ENCODE measurements around the gene MCHR1.
"Not testable (repeated sequence)": the region's sequence is repeated elsewhere in the genome, so short reads cannot be mapped to it uniquely, and the experiment has no call there.

Gene MCHR1

DNA sequence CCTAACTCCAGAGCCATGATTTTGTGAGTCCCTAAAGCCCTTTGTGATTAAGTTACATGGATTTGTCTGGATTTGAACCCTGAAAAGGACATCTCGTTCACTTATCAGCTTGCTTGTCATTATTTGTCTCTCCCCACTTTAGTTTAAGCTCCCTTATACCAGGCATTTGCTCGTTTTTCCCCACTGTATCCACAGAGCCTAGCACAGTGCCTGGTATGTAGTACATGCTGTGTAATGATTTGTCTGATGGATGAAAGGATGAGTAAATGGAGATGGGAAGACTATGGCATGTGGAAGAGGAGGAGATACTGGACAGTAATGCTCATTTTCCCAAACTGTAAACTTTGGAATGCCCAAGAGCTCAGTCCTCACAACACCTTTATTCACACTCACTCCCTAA, 9.2 kb upstream of the MCHR1 start:
- CTCF ChIA-PET = interaction anchor here (1.0 to 1.4 kb wide), 2 partner anchors 88 to 91 kb away, joined by 4 to 5 read pairs; no protein-coding TSS in a partner anchor
- WGBS (ENCODE audit: insufficient coverage) = no CpG with 5 or more reads among the region's 2 CpGs

DNA sequence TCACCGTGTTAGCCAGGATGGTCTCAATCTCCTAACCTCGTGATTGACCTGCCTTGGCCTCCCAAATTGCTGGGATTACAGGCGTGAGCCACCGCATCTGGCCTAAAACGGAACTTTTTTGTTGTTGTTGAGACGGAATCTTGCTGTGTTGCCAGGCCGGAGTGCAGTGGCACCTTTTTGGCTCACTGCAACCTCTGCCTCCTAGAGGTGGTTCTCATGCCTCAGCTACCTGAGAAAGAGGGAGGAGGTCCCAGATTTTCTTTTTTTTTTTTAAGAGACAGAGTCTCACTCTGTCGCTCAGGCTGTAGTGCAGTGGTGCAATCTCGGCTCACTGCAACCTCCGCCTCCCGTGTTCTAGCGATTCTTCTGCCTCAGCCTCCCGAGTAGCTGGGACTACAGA, 7.9 kb upstream of the MCHR1 start:
- WGBS (ENCODE audit: insufficient coverage) = 100% methylated on average over 13 of the region's 13 CpGs
- ChIA-PET CTCF (no interaction called here), POLR2A (no interaction called here)
- H3K4me3 ChIP-seq (ENCODE audit: control insufficient read depth in 1 of 7, extremely low read depth in 1 of 7, insufficient read depth in 4 of 7, low read depth in 2 of 7, low read length in 6 of 7) = no peak overlapping the region
- peaks cover 0 to 5% (median 0%) of the 10 kb centered on the region in 4 experiments for H3K4me1 ChIP-seq (ENCODE audit: control extremely low read depth in 1 of 4, control insufficient read depth in 4 of 4, insufficient read depth in 4 of 4, low read length in 3 of 4)
- no peak for DNase-seq
- H3K36me3 ChIP-seq (ENCODE audit: control insufficient read depth in 4 of 4, insufficient read depth in 4 of 4, low read length in 3 of 4) = no peaks in the 10 kb centered on the region
- no peak overlapping the region for H3K27ac ChIP-seq (ENCODE audit: insufficient read depth in 1 of 2, low read depth in 1 of 2, low read length in 2 of 2, poor library complexity in 1 of 2, severe bottlenecking in 2 of 2)
- H3K27me3 ChIP-seq (replicated peaks in 2 of 5; ENCODE audit: control insufficient read depth in 4 of 5, insufficient read depth in 5 of 5, low read length in 4 of 5) = no peaks in the 10 kb centered on the region
- H3K9me3 ChIP-seq (ENCODE audit: control extremely low read depth in 1 of 5, control insufficient read depth in 4 of 5, insufficient read depth in 2 of 5, low read depth in 1 of 5, low read length in 4 of 5) = no peaks in the 10 kb centered on the region

More for the DNA sequence above, 9.2 kb upstream of the MCHR1 start:
- Histone ChIP-seq H3K27me3 (replicated peaks in 2 of 5; ENCODE audit: control insufficient read depth in 4 of 5, insufficient read depth in 5 of 5, low read length in 4 of 5) (no peaks in the 10 kb centered on the region), H3K9me3 (ENCODE audit: control extremely low read depth in 1 of 5, control insufficient read depth in 4 of 5, insufficient read depth in 2 of 5, low read depth in 1 of 5, low read length in 4 of 5) (no peaks in the 10 kb centered on the region), H3K4me3 (ENCODE audit: control insufficient read depth in 1 of 7, extremely low read depth in 1 of 7, insufficient read depth in 4 of 7, low read depth in 2 of 7, low read length in 6 of 7) (no peak overlapping the region), H3K36me3 (ENCODE audit: control insufficient read depth in 4 of 4, insufficient read depth in 4 of 4, low read length in 3 of 4) (no peaks in the 10 kb centered on the region), H3K27ac (ENCODE audit: insufficient read depth in 1 of 2, low read depth in 1 of 2, low read length in 2 of 2, poor library complexity in 1 of 2, severe bottlenecking in 2 of 2) (no peak overlapping the region), H3K4me1 (ENCODE audit: control extremely low read depth in 1 of 4, control insufficient read depth in 4 of 4, insufficient read depth in 4 of 4, low read length in 3 of 4) (peaks cover 0 to 5% (median 0%) of the 10 kb centered on the region in 4 experiments)
- no peak for DNase-seq
- POLR2A ChIA-PET = no interaction called here

DNA sequence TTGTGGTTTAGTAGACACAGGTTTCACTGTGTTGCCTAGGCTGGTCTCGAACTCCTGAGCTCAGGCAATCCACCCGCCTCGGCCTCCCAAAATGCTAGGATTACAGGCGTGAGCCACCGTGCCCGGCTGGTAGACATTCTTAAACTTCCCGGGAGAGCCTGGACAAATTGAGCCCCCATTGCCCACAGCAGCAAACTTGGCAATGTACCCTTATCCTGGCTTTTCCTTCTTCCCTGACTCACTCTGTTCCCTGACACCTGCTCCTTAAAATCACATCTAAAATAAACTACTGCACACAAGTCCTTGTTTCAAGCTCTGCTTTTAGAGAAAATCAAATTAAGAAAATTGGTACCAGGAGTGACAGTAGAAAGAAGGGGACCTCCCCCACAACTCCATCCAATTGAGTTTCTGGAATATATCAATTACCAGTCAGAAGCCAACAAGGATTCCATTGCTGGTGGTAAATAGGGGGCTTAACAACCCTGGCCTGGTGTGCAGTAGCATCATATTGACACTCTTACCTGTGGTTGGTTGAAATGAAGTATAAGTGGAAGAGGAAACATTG, 7.4 kb upstream of the MCHR1 start:
- no peak overlapping the region for H3K4me3 ChIP-seq (ENCODE audit: control insufficient read depth in 1 of 7, extremely low read depth in 1 of 7, insufficient read depth in 4 of 7, low read depth in 2 of 7, low read length in 6 of 7)
- POLR2A ChIA-PET = no interaction called here
- 95% methylated on average over 7 of the region's 7 CpGs for WGBS (ENCODE audit: insufficient coverage)
- no peaks in the 10 kb centered on the region for H3K36me3 ChIP-seq (ENCODE audit: control insufficient read depth in 4 of 4, insufficient read depth in 4 of 4, low read length in 3 of 4)
- CTCF ChIA-PET = interaction anchor here (0.7 to 1.2 kb wide), 2 partner anchors 11 to 12 kb away, joined by 3 read pairs; no protein-coding TSS in a partner anchor
- H3K4me1 ChIP-seq (ENCODE audit: control extremely low read depth in 1 of 4, control insufficient read depth in 4 of 4, insufficient read depth in 4 of 4, low read length in 3 of 4) = peaks cover 0 to 5% (median 0%) of the 10 kb centered on the region in 4 experiments
- H3K27me3 ChIP-seq (replicated peaks in 2 of 5; ENCODE audit: control insufficient read depth in 4 of 5, insufficient read depth in 5 of 5, low read length in 4 of 5) = no peaks in the 10 kb centered on the region
- H3K27ac ChIP-seq (ENCODE audit: insufficient read depth in 1 of 2, low read depth in 1 of 2, low read length in 2 of 2, poor library complexity in 1 of 2, severe bottlenecking in 2 of 2) = no peak overlapping the region
- no peaks in the 10 kb centered on the region for H3K9me3 ChIP-seq (ENCODE audit: control extremely low read depth in 1 of 5, control insufficient read depth in 4 of 5, insufficient read depth in 2 of 5, low read depth in 1 of 5, low read length in 4 of 5)
- DNase-seq = no peak

DNA sequence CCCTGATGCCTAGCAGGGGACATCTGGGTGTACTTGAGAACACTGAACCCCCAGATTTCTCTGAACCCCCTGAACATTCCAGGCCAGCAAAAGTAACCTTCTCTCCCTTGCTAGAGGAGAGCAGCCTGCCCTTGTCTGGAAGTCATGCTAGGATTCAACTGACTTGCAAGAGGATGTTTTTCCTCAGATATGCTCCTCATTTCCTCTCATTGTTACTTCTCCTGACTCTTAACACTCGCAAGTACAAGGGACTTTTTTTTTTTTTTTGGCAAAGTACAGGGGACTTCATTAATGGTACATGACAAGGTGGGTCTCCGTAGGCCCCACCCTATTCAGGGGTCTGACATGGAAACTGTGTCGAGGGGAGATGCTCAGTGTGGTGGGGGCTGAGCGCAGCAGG, 6.3 kb upstream of the MCHR1 start:
- 100% methylated on average over 4 of the region's 4 CpGs for WGBS (ENCODE audit: insufficient coverage)
- peaks cover 0 to 5% (median 0%) of the 10 kb centered on the region in 4 experiments for H3K4me1 ChIP-seq (ENCODE audit: control extremely low read depth in 1 of 4, control insufficient read depth in 4 of 4, insufficient read depth in 4 of 4, low read length in 3 of 4)
- no peaks in the 10 kb centered on the region for H3K36me3 ChIP-seq (ENCODE audit: control insufficient read depth in 4 of 4, insufficient read depth in 4 of 4, low read length in 3 of 4)
- CTCF ChIA-PET = interaction anchor here (1.2 kb wide), 1 partner anchor 11 kb away, joined by 3 read pairs; no protein-coding TSS in a partner anchor
- no peaks in the 10 kb centered on the region for H3K9me3 ChIP-seq (ENCODE audit: control extremely low read depth in 1 of 5, control insufficient read depth in 4 of 5, insufficient read depth in 2 of 5, low read depth in 1 of 5, low read length in 4 of 5)
- no peaks in the 10 kb centered on the region for H3K27me3 ChIP-seq (replicated peaks in 2 of 5; ENCODE audit: control insufficient read depth in 4 of 5, insufficient read depth in 5 of 5, low read length in 4 of 5)
- no peak overlapping the region for H3K4me3 ChIP-seq (ENCODE audit: control insufficient read depth in 1 of 7, extremely low read depth in 1 of 7, insufficient read depth in 4 of 7, low read depth in 2 of 7, low read length in 6 of 7)
- POLR2A ChIA-PET = no interaction called here
- no peak for DNase-seq
- H3K27ac ChIP-seq (ENCODE audit: insufficient read depth in 1 of 2, low read depth in 1 of 2, low read length in 2 of 2, poor library complexity in 1 of 2, severe bottlenecking in 2 of 2) = no peak overlapping the region

DNA sequence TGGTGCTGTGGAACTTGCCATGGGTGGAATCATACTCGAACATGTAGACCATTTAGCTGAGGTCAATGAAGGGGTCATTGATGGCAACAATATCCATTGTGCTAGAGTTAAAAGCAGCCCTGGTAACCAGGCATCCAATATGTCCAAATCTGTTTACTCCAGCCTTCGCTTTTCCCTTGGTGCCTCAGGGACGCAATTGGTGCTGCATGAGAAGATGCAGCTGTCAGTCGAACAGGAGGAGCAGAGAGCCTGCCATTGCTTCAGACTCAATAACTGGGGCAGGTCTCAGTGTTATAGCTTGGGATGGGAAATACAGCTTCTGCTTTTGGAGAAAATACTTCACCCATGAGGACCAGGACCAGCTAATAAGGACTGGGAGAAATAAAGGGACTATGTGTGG, 5.0 kb upstream of the MCHR1 start:
- H3K4me1 ChIP-seq (ENCODE audit: control extremely low read depth in 1 of 4, control insufficient read depth in 4 of 4, insufficient read depth in 4 of 4, low read length in 3 of 4) = peaks cover 0 to 3% (median 1%) of the 10 kb centered on the region in 4 experiments
- H3K36me3 ChIP-seq (ENCODE audit: control insufficient read depth in 4 of 4, insufficient read depth in 4 of 4, low read length in 3 of 4) = no peaks in the 10 kb centered on the region
- H3K27ac ChIP-seq (ENCODE audit: insufficient read depth in 1 of 2, low read depth in 1 of 2, low read length in 2 of 2, poor library complexity in 1 of 2, severe bottlenecking in 2 of 2) = no peak overlapping the region
- POLR2A ChIA-PET = no interaction called here
- H3K27me3 ChIP-seq (replicated peaks in 2 of 5; ENCODE audit: control insufficient read depth in 4 of 5, insufficient read depth in 5 of 5, low read length in 4 of 5) = peaks cover 0 to 10% (median 8%) of the 10 kb centered on the region in 5 experiments
- WGBS (ENCODE audit: insufficient coverage) = 100% methylated on average over 4 of the region's 4 CpGs
- CTCF ChIA-PET = interaction anchor here (0.7 to 1.6 kb wide), 3 partner anchors 9 to 226 kb away, joined by 3 to 6 read pairs (median 3); no protein-coding TSS in a partner anchor
- H3K9me3 ChIP-seq (ENCODE audit: control extremely low read depth in 1 of 5, control insufficient read depth in 4 of 5, insufficient read depth in 2 of 5, low read depth in 1 of 5, low read length in 4 of 5) = no peaks in the 10 kb centered on the region
- DNase-seq = no peak
- no peak overlapping the region for H3K4me3 ChIP-seq (ENCODE audit: control insufficient read depth in 1 of 7, extremely low read depth in 1 of 7, insufficient read depth in 4 of 7, low read depth in 2 of 7, low read length in 6 of 7)

DNA sequence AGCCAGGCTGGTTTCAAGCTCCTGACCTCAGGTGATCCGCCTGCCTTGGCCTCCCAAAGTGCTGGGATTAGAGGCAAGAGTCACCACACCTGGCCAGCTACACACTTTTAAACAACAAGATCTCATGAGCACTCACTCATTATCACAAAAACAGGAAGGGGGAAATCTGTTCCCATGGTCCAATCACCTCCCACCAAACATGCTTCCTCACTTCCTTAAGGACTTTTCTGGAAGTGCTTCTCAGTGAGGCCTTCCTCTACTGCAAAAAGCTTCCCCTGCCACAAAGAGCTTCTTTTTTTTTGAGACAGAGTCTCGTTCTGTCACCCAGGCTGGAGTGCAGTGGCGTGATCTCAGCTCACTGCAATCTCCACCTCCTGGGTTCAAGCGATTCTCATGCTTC, 3.1 kb upstream of the MCHR1 start:
- H3K9me3 ChIP-seq (ENCODE audit: control extremely low read depth in 1 of 5, control insufficient read depth in 4 of 5, insufficient read depth in 2 of 5, low read depth in 1 of 5, low read length in 4 of 5); H3K4me1 ChIP-seq (ENCODE audit: control extremely low read depth in 1 of 4, control insufficient read depth in 4 of 4, insufficient read depth in 4 of 4, low read length in 3 of 4); H3K4me3 ChIP-seq (ENCODE audit: control insufficient read depth in 1 of 7, extremely low read depth in 1 of 7, insufficient read depth in 4 of 7, low read depth in 2 of 7, low read length in 6 of 7); H3K36me3 ChIP-seq (ENCODE audit: control insufficient read depth in 4 of 4, insufficient read depth in 4 of 4, low read length in 3 of 4); DNase-seq; H3K27ac ChIP-seq (ENCODE audit: insufficient read depth in 1 of 2, low read depth in 1 of 2, low read length in 2 of 2, poor library complexity in 1 of 2, severe bottlenecking in 2 of 2): not testable (repeated sequence)
- WGBS (ENCODE audit: insufficient coverage) = 76% methylated on average over 4 of the region's 4 CpGs
- H3K27me3 ChIP-seq (replicated peaks in 2 of 5; ENCODE audit: control insufficient read depth in 4 of 5, insufficient read depth in 5 of 5, low read length in 4 of 5) = peaks cover 0 to 28% (median 24%) of the 10 kb centered on the region in 5 experiments
- ChIA-PET CTCF (interaction anchor here (1.6 kb wide), 1 partner anchor 84 kb away, joined by 5 read pairs; no protein-coding TSS in a partner anchor), POLR2A (interaction anchor here (0.5 kb wide), 1 partner anchor 698 kb away, joined by 3 read pairs; no protein-coding TSS in a partner anchor)

DNA sequence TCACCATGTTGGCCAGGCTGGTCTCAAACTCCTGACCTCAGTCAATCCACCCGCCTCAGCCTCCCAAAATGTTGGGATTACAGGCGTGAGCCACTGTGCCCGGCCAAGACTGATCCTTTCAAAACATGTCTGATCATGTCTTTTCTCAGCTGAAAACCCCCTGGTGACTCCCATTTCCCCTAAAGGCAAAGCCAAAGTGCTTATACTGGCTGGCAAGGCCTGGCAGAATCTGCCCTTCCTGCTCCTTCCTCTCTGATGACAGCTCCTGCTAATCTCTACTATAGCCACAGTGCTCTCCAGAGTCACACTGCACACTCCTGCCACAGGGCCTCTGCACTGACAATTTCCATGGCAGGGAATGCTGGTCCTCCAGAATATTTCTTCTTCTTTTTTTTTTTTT, 2.6 kb upstream of the MCHR1 start:
- 97% methylated on average over 3 of the region's 3 CpGs for WGBS (ENCODE audit: insufficient coverage)
- H3K27ac ChIP-seq (ENCODE audit: insufficient read depth in 1 of 2, low read depth in 1 of 2, low read length in 2 of 2, poor library complexity in 1 of 2, severe bottlenecking in 2 of 2) = no peak overlapping the region
- H3K36me3 ChIP-seq (ENCODE audit: control insufficient read depth in 4 of 4, insufficient read depth in 4 of 4, low read length in 3 of 4) = no peaks in the 10 kb centered on the region
- POLR2A ChIA-PET = no interaction called here
- H3K27me3 ChIP-seq (replicated peaks in 2 of 5; ENCODE audit: control insufficient read depth in 4 of 5, insufficient read depth in 5 of 5, low read length in 4 of 5) = peaks cover 0 to 32% (median 24%) of the 10 kb centered on the region in 5 experiments
- DNase-seq = no peak
- no peaks in the 10 kb centered on the region for H3K9me3 ChIP-seq (ENCODE audit: control extremely low read depth in 1 of 5, control insufficient read depth in 4 of 5, insufficient read depth in 2 of 5, low read depth in 1 of 5, low read length in 4 of 5)
- CTCF ChIA-PET = interaction anchor here (1.6 kb wide), 1 partner anchor 83 kb away, joined by 5 read pairs; no protein-coding TSS in a partner anchor
- no peak overlapping the region for H3K4me3 ChIP-seq (ENCODE audit: control insufficient read depth in 1 of 7, extremely low read depth in 1 of 7, insufficient read depth in 4 of 7, low read depth in 2 of 7, low read length in 6 of 7)
- H3K4me1 ChIP-seq (ENCODE audit: control extremely low read depth in 1 of 4, control insufficient read depth in 4 of 4, insufficient read depth in 4 of 4, low read length in 3 of 4) = peaks cover 0 to 9% (median 6%) of the 10 kb centered on the region in 4 experiments
